ENCODE data around the gene IPPK.

The IPPK gene

GRCh38 chr9:92634712-92635605 is 35.0 kb downstream of the IPPK start:
- TF ChIP-seq, protein P1, sequence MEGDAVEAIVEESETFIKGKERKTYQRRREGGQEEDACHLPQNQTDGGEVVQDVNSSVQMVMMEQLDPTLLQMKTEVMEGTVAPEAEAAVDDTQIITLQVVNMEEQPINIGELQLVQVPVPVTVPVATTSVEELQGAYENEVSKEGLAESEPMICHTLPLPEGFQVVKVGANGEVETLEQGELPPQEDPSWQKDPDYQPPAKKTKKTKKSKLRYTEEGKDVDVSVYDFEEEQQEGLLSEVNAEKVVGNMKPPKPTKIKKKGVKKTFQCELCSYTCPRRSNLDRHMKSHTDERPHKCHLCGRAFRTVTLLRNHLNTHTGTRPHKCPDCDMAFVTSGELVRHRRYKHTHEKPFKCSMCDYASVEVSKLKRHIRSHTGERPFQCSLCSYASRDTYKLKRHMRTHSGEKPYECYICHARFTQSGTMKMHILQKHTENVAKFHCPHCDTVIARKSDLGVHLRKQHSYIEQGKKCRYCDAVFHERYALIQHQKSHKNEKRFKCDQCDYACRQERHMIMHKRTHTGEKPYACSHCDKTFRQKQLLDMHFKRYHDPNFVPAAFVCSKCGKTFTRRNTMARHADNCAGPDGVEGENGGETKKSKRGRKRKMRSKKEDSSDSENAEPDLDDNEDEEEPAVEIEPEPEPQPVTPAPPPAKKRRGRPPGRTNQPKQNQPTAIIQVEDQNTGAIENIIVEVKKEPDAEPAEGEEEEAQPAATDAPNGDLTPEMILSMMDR (IDR thresholded peaks at IDR 0.05), result peak; percentile 95
- no peak overlapping the region for H3K27ac Mint-ChIP-seq
- peaks cover 4% of the 10 kb centered on the region for H3K4me1 Mint-ChIP-seq
- no peak overlapping the region for H3K4me3 Mint-ChIP-seq
- H3K36me3 Mint-ChIP-seq (ENCODE audit: low read depth), result peaks cover 27% of the 10 kb centered on the region
- peak; percentile 88 for DNase-seq
- no peaks in the 10 kb centered on the region for H3K27me3 Mint-ChIP-seq (ENCODE audit: low read depth, poor library complexity)
- H3K9me3 Mint-ChIP-seq, result peaks cover 1% of the 10 kb centered on the region

- Mint-ChIP-seq H3K27ac (no peak overlapping the region), H3K9me3 (peaks cover 6% of the 10 kb centered on the region), H3K36me3 (ENCODE audit: low read depth) (peaks cover 39% of the 10 kb centered on the region), H3K27me3 (ENCODE audit: low read depth, poor library complexity) (no peaks in the 10 kb centered on the region), H3K4me3 (no peak overlapping the region), H3K4me1 (peaks cover 4% of the 10 kb centered on the region)
- TF ChIP-seq, protein P1 (IDR thresholded peaks at IDR 0.05), result no peak
- DNase-seq, result no peak
Observed at GRCh38 chr9:92633614-92634278, 36.2 kb downstream of the IPPK start.

DNA sequence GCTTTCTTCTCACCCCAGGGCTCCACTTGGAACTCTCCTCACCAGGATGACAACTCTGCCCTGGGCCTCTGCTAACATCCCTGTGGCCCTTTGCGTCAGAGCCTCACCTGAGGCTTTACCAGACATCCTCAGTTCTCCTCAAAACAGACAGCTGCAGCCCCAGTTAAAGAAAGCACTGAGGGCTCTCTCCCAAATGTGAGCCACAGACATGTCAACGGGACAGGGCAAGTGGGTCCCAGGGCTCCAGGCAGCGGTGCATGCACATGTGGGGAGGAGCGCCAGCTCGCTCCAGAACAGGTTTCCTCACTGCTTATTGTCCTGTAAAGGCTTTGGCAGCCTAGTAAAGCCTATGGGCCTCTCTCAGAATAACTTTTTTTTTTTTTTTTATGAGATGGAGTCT is 37.3 kb downstream of the IPPK start:
- TF ChIP-seq, protein P1 (IDR thresholded peaks at IDR 0.05), result no peak
- H3K9me3 Mint-ChIP-seq, result peaks cover 8% of the 10 kb centered on the region
- no peak overlapping the region for H3K27ac Mint-ChIP-seq
- H3K36me3 Mint-ChIP-seq (ENCODE audit: low read depth), result peaks cover 45% of the 10 kb centered on the region
- peaks cover 4% of the 10 kb centered on the region for H3K4me1 Mint-ChIP-seq
- no peaks in the 10 kb centered on the region for H3K27me3 Mint-ChIP-seq (ENCODE audit: low read depth, poor library complexity)
- no peak overlapping the region for H3K4me3 Mint-ChIP-seq
- DNase-seq, result no peak

- Mint-ChIP-seq H3K27me3 (ENCODE audit: low read depth, poor library complexity) (no peaks in the 10 kb centered on the region), H3K9me3 (peaks cover 13% of the 10 kb centered on the region), H3K27ac (no peak overlapping the region), H3K4me3 (no peak overlapping the region), H3K4me1 (peaks cover 4% of the 10 kb centered on the region), H3K36me3 (ENCODE audit: low read depth) (peaks cover 54% of the 10 kb centered on the region)
- no peak for DNase-seq
- TF ChIP-seq, protein P1 (IDR thresholded peaks at IDR 0.05), result no peak
Observed at GRCh38 chr9:92631452-92632343, 38.2 kb downstream of the IPPK start.

DNA sequence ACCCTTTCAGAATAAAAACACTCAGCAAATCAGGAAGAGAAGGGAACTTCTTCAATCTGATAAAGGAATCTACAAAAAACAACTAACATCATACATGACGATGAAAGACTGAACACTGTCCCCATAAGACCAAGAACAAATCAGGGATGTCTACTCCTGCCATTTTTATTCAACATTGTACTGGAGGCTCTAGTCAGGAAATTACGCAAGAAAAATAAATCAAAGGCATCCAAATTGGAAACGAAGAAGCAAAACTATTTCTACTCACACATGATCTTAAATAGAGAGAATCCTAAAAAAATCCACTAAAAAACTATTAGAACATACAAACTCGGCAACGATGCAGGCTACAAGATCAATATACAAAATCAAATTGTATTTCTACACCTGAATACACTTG is 42.3 kb downstream of the IPPK start:
- H3K27me3 Mint-ChIP-seq (ENCODE audit: low read depth, poor library complexity), result no peaks in the 10 kb centered on the region
- H3K4me3 Mint-ChIP-seq, result no peak overlapping the region
- TF ChIP-seq, protein P1 (IDR thresholded peaks at IDR 0.05), result no peak
- H3K36me3 Mint-ChIP-seq (ENCODE audit: low read depth), result peaks cover 70% of the 10 kb centered on the region
- H3K4me1 Mint-ChIP-seq, result no peaks in the 10 kb centered on the region
- DNase-seq, result no peak
- H3K9me3 Mint-ChIP-seq, result peaks cover 16% of the 10 kb centered on the region
- no peak overlapping the region for H3K27ac Mint-ChIP-seq
